GM12891 (cell line): ENCODE results near the gene DLGAP4.

Experiments used
- PAX5 ChIP-seq: IDR thresholded peaks from 2 replicates; pipeline ENCODE4 v1.6.1; 2011; ENCODE audit warnings: low read length, moderate library complexity, mild to moderate bottlenecking; ENCODE audit not compliant: insufficient read depth, severe bottlenecking
- POLR2A ChIP-seq: IDR thresholded peaks from 2 replicates; pipeline ENCODE4 v1.6.1; 2011; ENCODE audit warnings: low read depth, low read length, control low read depth
- POLR2AphosphoS5 ChIP-seq: IDR thresholded peaks from 2 replicates; pipeline ENCODE4 v1.6.1; 2011; ENCODE audit warnings: low read depth, low read length, control low read depth
- SPI1 ChIP-seq: IDR thresholded peaks from 2 replicates; pipeline ENCODE4 v1.6.1; 2011; ENCODE audit warnings: low read depth, low read length, control low read depth
- TAF1 ChIP-seq: IDR thresholded peaks from 2 replicates; pipeline ENCODE4 v1.6.1; 2011; ENCODE audit warnings: low read depth, low read length, control low read depth

DNA sequence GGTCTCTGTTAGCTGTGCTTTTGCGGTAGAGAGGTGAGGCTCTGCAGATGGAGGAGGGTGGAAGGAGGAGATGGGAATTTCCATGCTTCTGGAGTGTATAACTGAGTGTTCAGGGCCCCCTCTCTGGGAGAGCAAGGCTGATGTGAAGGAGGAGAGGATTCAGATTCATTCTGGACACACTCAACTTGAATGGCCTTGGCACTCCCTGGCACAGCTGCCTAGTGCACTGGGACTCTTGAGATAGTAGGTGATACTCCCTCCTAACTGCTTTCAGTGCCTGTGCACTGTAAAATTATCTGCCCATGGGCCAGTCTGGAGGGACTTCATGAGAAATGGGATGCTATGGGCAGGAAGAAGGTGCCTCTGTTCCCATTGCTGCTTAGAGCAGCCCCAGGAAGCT lies 180.9 kb downstream of the DLGAP4 start:
- TF ChIP-seq POLR2A (no peak), POLR2AphosphoS5 (no peak), TAF1 (no peak), SPI1 (no peak), PAX5 (no peak)
